ENCODE data around the gene WASL.

The WASL gene

DNA sequence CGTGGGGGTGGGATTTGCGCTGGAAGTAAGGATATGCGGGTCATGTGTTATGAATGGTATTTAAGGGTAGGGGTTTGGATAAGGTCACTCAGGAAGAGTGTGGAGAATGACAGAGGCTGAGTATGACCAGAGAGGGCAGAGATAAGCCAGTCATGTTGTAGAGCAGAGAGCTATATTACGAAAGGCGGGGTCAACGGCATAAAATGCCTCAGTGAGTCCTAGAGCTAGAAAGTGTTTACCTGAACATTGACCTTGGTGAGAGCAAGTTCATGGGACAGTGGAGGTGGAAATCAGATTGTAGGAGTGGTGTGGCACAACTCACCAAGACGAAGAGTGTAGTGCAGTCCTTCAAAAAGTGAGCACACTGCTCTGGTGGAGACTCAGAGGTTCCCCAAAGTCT, 79.3 kb downstream of the WASL start:
- TF ChIP-seq CTCF (IDR thresholded peaks at IDR 0.05; ENCODE audit: low read depth, low read length) = no peak
- no peak for DNase-seq (ENCODE audit: low read depth, low spot score)
- no peak overlapping the region for H3K4me3 ChIP-seq (ENCODE audit: low read depth, low read length)
- in situ Hi-C loops (cut with HindIII; ENCODE audit: low sequenced_read_pairs) = no loop called here

GRCh38 chr7:123666492-123666891, 82.3 kb downstream of the WASL start:
- in situ Hi-C loops (cut with HindIII; ENCODE audit: low sequenced_read_pairs) = no loop called here
- no peak for DNase-seq (ENCODE audit: low read depth, low spot score)
- TF ChIP-seq CTCF (IDR thresholded peaks at IDR 0.05; ENCODE audit: low read depth, low read length) = no peak
- H3K4me3 ChIP-seq (ENCODE audit: low read depth, low read length) = no peak overlapping the region

GRCh38 chr7:123665896-123666295, 82.9 kb downstream of the WASL start:
- TF ChIP-seq CTCF (IDR thresholded peaks at IDR 0.05; ENCODE audit: low read depth, low read length) = no peak
- in situ Hi-C loops (cut with HindIII; ENCODE audit: low sequenced_read_pairs) = no loop called here
- no peak for DNase-seq (ENCODE audit: low read depth, low spot score)
- no peak overlapping the region for H3K4me3 ChIP-seq (ENCODE audit: low read depth, low read length)

- no peak for DNase-seq (ENCODE audit: low read depth, low spot score)
- TF ChIP-seq CTCF (IDR thresholded peaks at IDR 0.05; ENCODE audit: low read depth, low read length) = no peak
- in situ Hi-C loops (cut with HindIII; ENCODE audit: low sequenced_read_pairs) = no loop called here
- no peak overlapping the region for H3K4me3 ChIP-seq (ENCODE audit: low read depth, low read length)
Observed at GRCh38 chr7:123665157-123665556, 83.6 kb downstream of the WASL start.

- no peak for DNase-seq (ENCODE audit: low read depth, low spot score)
- in situ Hi-C loops (cut with HindIII; ENCODE audit: low sequenced_read_pairs) = no loop called here
- no peak for TF ChIP-seq CTCF (IDR thresholded peaks at IDR 0.05; ENCODE audit: low read depth, low read length)
- H3K4me3 ChIP-seq (ENCODE audit: low read depth, low read length) = no peak overlapping the region
Observed at GRCh38 chr7:123663200-123663599, 85.6 kb downstream of the WASL start.

DNA sequence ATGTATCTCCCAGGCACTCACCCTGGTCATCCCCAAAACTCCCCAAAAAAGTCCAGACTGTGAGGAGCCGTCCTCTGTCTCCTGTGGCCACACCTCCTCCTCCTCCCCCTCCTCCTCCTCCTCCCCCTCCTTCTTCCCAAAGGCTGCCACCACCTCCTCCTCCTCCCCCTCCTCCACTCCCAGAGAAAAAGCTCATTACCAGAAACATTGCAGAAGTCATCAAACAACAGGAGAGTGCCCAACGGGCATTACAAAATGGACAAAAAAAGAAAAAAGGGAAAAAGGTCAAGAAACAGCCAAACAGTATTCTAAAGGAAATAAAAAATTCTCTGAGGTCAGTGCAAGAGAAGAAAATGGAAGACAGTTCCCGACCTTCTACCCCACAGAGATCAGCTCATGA, 86.0 kb downstream of the WASL start:
- DNase-seq (ENCODE audit: low read depth, low spot score) = no peak
- H3K4me3 ChIP-seq (ENCODE audit: low read depth, low read length) = no peak overlapping the region
- TF ChIP-seq CTCF (IDR thresholded peaks at IDR 0.05; ENCODE audit: low read depth, low read length) = no peak
- in situ Hi-C loops (cut with HindIII; ENCODE audit: low sequenced_read_pairs) = no loop called here

DNA sequence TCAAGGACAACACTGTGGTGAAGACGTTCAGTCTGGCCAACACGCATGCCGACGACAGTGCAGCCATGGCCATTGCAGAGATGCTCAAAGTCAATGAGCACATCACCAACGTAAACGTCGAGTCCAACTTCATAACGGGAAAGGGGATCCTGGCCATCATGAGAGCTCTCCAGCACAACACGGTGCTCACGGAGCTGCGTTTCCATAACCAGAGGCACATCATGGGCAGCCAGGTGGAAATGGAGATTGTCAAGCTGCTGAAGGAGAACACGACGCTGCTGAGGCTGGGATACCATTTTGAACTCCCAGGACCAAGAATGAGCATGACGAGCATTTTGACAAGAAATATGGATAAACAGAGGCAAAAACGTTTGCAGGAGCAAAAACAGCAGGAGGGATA, 86.5 kb downstream of the WASL start:
- no peak overlapping the region for H3K4me3 ChIP-seq (ENCODE audit: low read depth, low read length)
- in situ Hi-C loops (cut with HindIII; ENCODE audit: low sequenced_read_pairs) = no loop called here
- no peak for TF ChIP-seq CTCF (IDR thresholded peaks at IDR 0.05; ENCODE audit: low read depth, low read length)
- DNase-seq (ENCODE audit: low read depth, low spot score) = no peak
